Activated CD8-positive, alpha-beta T cell treated with anti-CD3 and anti-CD28 coated beads, Interleukin-2, amount 10 ng/mL, durations not matched to agents 7 days and 5 days (primary cell): ENCODE measurements around the gene HECTD1. TPM values are rescaled to one million over a fixed set of nuclear protein-coding genes. Genes with fewer than 3 reads are reported as not detected.
"Not testable (repeated sequence)": the region's sequence is repeated elsewhere in the genome, so short reads cannot be mapped to it uniquely, and the experiment has no call there.

Source experiments
- ATAC-seq: fragments of 150-1000 bp; cut with Tn5 transposase; one replicate; pipeline ENCODE4 v1.10.0; 2021; ENCODE audit warnings: moderate library complexity
- CTCF ChIA-PET: fragments of 350-600 bp; sonication (Branson Sonifier 250); formaldehyde crosslinking; loops from one replicate; lab custom pipeline; 2021; ENCODE audit warnings: antibody characterized with exemption; lab: Charles Lee
- POLR2A ChIA-PET: fragments of 350-600 bp; sonication (Branson Sonifier 250); formaldehyde crosslinking; loops from one replicate; lab custom pipeline; 2021; ENCODE audit warnings: antibody characterized with exemption; lab: Charles Lee
- DNase-seq: peaks from one replicate; pipeline ENCODE4 v3.0.0-alpha.2; 2020
- H3K27ac Mint-ChIP-seq: one replicate; pipeline ENCODE4 v1.8.0; 2021; ENCODE audit warnings: mild to moderate bottlenecking, mixed read lengths
- H3K27me3 Mint-ChIP-seq: one replicate; pipeline ENCODE4 v1.8.0; 2021; ENCODE audit warnings: low read depth, mixed read lengths
- H3K36me3 Mint-ChIP-seq: one replicate; pipeline ENCODE4 v1.8.0; 2021; ENCODE audit warnings: low read depth, mixed read lengths
- H3K4me1 Mint-ChIP-seq: one replicate; pipeline ENCODE4 v1.8.0; 2021; ENCODE audit warnings: low read depth, mixed read lengths
- H3K4me3 Mint-ChIP-seq: one replicate; pipeline ENCODE4 v1.8.0; 2021; ENCODE audit warnings: mild to moderate bottlenecking, mixed read lengths
- H3K9me3 Mint-ChIP-seq: one replicate; pipeline ENCODE4 v1.8.0; 2022; ENCODE audit warnings: mixed read lengths; ENCODE audit not compliant: insufficient read depth
- total RNA-seq, 2 experiments: library from RNA; stranded (reverse); gene quantifications; one replicate each; pipeline ENCODE4 v1.2.3, GENCODE V29; 2021

The HECTD1 gene
- total RNA-seq, 2 experiments from 2014 or later: 90.6 to 105 TPM

DNA sequence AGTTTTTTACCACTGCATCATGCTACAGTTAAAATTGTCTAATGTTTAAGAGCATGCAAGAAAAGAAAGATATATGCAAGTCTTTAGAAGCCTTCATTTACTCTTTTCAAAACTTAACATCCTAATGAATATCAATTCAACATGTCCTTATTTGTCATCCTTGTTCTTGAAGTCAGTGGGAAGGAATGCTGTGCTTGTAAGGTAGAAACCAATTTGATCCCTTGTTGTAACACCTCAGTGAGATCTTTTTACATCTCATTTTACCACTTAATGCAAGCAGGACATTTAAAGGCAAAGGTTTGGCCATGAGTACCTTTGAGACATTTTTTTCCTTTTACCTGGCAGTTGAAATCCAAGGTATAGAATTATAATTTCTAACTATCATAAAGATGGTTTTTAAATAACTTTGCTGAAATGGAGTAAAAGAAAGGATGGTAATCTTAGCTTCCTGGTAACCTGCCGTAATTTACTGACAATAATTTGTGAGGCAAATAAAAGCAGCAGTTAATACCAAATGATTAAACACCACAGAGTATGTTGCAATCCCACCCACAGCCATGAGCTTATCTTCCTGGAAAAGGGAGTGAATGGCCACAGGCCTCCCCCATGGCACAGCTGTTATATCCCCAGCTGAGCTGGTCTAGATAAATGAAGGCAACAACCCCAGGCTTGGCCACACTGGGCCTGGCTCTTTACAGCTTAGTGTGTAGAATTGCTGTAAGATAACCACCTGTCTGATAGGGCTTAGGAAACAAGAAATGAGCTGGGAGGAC, 148.3 kb downstream of the HECTD1 start:
- POLR2A ChIA-PET: no interaction called here

DNA sequence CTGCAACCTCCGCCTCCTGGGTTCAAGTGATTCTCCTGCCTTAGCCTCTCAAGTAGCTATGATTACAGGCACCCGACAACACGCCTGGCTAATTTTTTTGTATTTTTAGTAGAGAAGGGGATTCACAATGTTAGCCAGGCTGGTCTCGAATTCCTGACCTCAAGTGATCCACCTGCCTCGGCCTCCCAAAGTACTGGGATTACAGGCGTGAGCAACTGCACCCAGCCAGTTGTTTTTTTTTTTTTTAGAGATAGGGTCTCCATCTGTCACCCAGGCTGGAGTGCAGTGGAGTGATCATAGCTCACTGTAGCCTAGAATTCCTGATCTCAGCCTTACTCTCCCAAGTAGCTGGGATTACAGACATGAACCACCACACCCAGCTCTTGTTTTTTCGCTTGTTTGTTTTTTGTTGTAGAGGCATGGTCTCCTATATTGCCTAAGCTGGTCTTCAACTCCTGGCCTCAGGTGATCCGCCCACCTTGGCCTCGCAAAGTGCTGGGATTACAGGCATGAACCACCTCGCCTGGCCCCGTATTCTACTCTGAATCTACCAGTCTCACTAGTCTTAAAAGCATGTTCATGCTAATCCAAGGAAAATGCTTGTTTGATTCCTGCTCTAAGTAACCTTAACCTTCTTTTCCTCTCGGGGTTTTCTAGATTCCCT, 149.8 kb downstream of the HECTD1 start:
- POLR2A ChIA-PET: no interaction called here
- Mint-ChIP-seq H3K27ac (no peak overlapping the region), H3K9me3 (no peaks in the 10 kb centered on the region), H3K36me3 (no peaks in the 10 kb centered on the region), H3K4me1 (no peaks in the 10 kb centered on the region), H3K4me3 (no peak overlapping the region), H3K27me3 (no peaks in the 10 kb centered on the region)
- no peak for DNase-seq
- ATAC-seq: no peak
- CTCF ChIA-PET: no interaction called here

More for the DNA sequence above, 148.3 kb downstream of the HECTD1 start:
- CTCF ChIA-PET: no interaction called here
- no peak for ATAC-seq
- Mint-ChIP-seq H3K27ac (no peak overlapping the region), H3K4me3 (no peak overlapping the region), H3K36me3 (no peaks in the 10 kb centered on the region), H3K4me1 (no peaks in the 10 kb centered on the region), H3K27me3 (no peaks in the 10 kb centered on the region), H3K9me3 (no peaks in the 10 kb centered on the region)
- DNase-seq: no peak

DNA sequence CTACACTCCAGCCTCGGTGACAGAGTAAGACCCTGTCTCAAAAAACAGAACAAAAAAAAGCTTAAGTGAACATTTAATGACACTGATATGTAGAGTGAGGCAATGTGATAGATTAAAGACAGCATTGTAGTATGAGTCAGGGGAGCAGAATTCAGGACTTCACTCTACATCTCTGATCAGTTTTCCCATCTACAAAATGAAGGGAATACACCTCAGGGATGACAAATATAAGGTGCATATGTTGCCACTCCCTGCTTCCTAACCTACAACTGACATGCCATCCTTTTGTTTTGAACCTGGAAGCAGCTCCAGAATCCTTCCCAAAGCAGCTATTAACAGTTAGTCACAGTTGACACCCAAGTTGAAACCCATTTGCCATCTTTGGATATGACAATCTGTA, 150.6 kb downstream of the HECTD1 start:
- no peaks in the 10 kb centered on the region for H3K27me3 Mint-ChIP-seq
- DNase-seq: no peak
- no peaks in the 10 kb centered on the region for H3K4me1 Mint-ChIP-seq
- ChIA-PET POLR2A (no interaction called here), CTCF (no interaction called here)
- no peak overlapping the region for H3K27ac Mint-ChIP-seq
- no peak for ATAC-seq
- no peak overlapping the region for H3K4me3 Mint-ChIP-seq
- H3K9me3 Mint-ChIP-seq: no peaks in the 10 kb centered on the region
- no peaks in the 10 kb centered on the region for H3K36me3 Mint-ChIP-seq

- H3K4me3 Mint-ChIP-seq, H3K27me3 Mint-ChIP-seq, ATAC-seq, H3K9me3 Mint-ChIP-seq, H3K4me1 Mint-ChIP-seq, CTCF ChIA-PET, H3K27ac Mint-ChIP-seq, H3K36me3 Mint-ChIP-seq, DNase-seq, POLR2A ChIA-PET: not testable (repeated sequence)
Measured at GRCh38 chr14:31052905-31053586, 154.5 kb downstream of the HECTD1 start.

DNA sequence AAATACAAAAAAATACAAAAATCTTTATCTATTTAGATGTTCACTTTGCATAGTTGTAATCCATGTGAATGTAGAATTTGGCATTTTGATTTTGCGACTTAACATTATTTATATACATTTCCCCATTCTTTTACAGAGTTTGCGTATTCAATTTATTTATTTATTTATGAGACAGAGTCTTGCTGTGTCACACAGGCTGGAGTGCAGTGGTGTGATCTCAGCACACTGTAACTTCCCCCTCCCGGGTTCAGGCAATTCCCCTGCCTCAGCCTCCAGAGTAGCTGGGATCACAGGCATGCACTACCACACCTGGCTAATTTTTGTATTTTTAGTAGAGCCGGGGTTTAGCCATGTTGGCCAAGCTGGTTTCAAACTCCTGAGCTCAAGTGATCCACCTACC, 156.1 kb downstream of the HECTD1 start:
- ATAC-seq (no peak), DNase-seq (no peak)
- Mint-ChIP-seq H3K27me3 (no peaks in the 10 kb centered on the region), H3K36me3 (no peaks in the 10 kb centered on the region), H3K4me1 (peaks cover 4% of the 10 kb centered on the region), H3K9me3 (no peaks in the 10 kb centered on the region), H3K27ac (no peak overlapping the region), H3K4me3 (no peak overlapping the region)
- CTCF ChIA-PET: no interaction called here
- POLR2A ChIA-PET: no interaction called here

DNA sequence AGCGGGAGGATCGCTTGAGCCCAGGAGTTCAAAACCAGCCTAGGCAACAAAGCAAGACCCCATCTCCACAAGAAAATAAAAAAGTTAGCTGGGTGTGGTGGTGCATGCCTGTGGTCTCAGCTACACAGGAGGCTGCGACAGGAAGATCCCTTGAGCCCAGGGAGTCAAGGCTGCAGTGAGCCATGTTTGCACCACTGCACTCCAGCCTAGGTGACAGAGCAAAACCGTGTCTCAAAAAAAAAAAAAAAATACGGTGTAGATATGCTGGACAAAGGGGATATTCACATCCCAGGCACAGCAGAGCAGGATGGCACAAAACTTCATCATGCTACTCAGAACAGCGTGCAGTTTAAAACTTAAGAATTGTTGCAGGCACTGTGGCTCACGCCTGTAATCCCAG, 156.6 kb downstream of the HECTD1 start:
- ChIA-PET CTCF (no interaction called here), POLR2A (no interaction called here)

More for the DNA sequence above, 156.6 kb downstream of the HECTD1 start:
- H3K36me3 Mint-ChIP-seq: no peaks in the 10 kb centered on the region
- H3K27me3 Mint-ChIP-seq: no peaks in the 10 kb centered on the region
- H3K4me1 Mint-ChIP-seq: peaks cover 4% of the 10 kb centered on the region
- no peak overlapping the region for H3K4me3 Mint-ChIP-seq
- no peak overlapping the region for H3K27ac Mint-ChIP-seq
- no peak for DNase-seq
- no peak for ATAC-seq
- H3K9me3 Mint-ChIP-seq: no peaks in the 10 kb centered on the region

Other genes starting within 250 kb of the HECTD1 start
- 1 to 10 TPM; 7.6 to 7.7 TPM for gene AP4S1, start 182.1 kb downstream of the HECTD1 start, total RNA-seq
- 10 to 100 TPM; 19.0 to 23.0 TPM for gene STRN3, start 181.4 kb downstream of the HECTD1 start, total RNA-seq
- 1 to 10 TPM; 8.5 to 9.4 TPM for gene HEATR5A, start 212.8 kb upstream of the HECTD1 start, total RNA-seq
- 10 to 100 TPM; 15.7 to 17.7 TPM for gene DTD2, start 249.7 kb upstream of the HECTD1 start, total RNA-seq